Astrocyte (in vitro differentiated cells and primary cell): Measurements from ENCODE around the gene PTAFR. TPM values are rescaled to one million over a fixed set of nuclear protein-coding genes. Genes with fewer than 3 reads are reported as not detected.

Experiments used
- DNase-seq: peaks from one replicate; pipeline ENCODE4 v3.0.0-alpha.2; 2010; ENCODE audit warnings: low read depth
- FAIRE-seq: peaks from 2 replicates; lab custom pipeline; 2011; peaks lifted over from hg19 to GRCh38; lab: Jason Lieb, UNC
- H2AFZ ChIP-seq: 2 replicates; pipeline ENCODE4 v1.6.0; 2012; ENCODE audit warnings: low read depth, low read length, inconsistent platforms
- H3K27ac ChIP-seq: 2 replicates; pipeline ENCODE4 v1.5.1; 2011; ENCODE audit warnings: low read depth, low read length, inconsistent platforms
- H3K27me3 ChIP-seq: 2 replicates; pipeline ENCODE4 v1.6.0; 2011; ENCODE audit warnings: low read length, inconsistent platforms; ENCODE audit not compliant: insufficient read depth
- H3K36me3 ChIP-seq: 2 replicates; pipeline ENCODE4 v1.5.1; 2011; ENCODE audit warnings: low read length, inconsistent platforms; ENCODE audit not compliant: insufficient read depth
- H3K4me1 ChIP-seq: 2 replicates; pipeline ENCODE4 v1.5.1; 2011; ENCODE audit warnings: low read length, inconsistent platforms; ENCODE audit not compliant: insufficient read depth
- H3K4me2 ChIP-seq: 2 replicates; pipeline ENCODE4 v1.6.0; 2012; ENCODE audit warnings: low read length, inconsistent platforms
- H3K4me3 ChIP-seq: 2 replicates; pipeline ENCODE4 v1.5.1; 2011; ENCODE audit warnings: low read depth, mild to moderate bottlenecking, low read length, inconsistent platforms; ENCODE audit not compliant: insufficient read depth
- H3K79me2 ChIP-seq: 2 replicates; pipeline ENCODE4 v1.6.0; 2012; ENCODE audit warnings: mild to moderate bottlenecking, low read length, inconsistent platforms; ENCODE audit not compliant: insufficient read depth
- H3K9ac ChIP-seq: 2 replicates; pipeline ENCODE4 v1.6.0; 2012; ENCODE audit warnings: mild to moderate bottlenecking, low read length, inconsistent platforms
- H3K9me3 ChIP-seq: 2 replicates; pipeline ENCODE4 v1.5.1; 2012; ENCODE audit warnings: low read depth, mild to moderate bottlenecking, low read length, inconsistent platforms; ENCODE audit not compliant: insufficient read depth
- H4K20me1 ChIP-seq: 2 replicates; pipeline ENCODE4 v1.6.0; 2012; ENCODE audit warnings: low read length, inconsistent platforms; ENCODE audit not compliant: insufficient read depth
- H3K27ac Mint-ChIP-seq: one replicate; pipeline ENCODE4 v1.8.0; 2021; ENCODE audit warnings: mild to moderate bottlenecking, mixed read lengths; ENCODE audit not compliant: unreplicated experiment
- H3K27me3 Mint-ChIP-seq: one replicate; pipeline ENCODE4 v1.8.0; 2021; ENCODE audit warnings: low read depth, mixed read lengths; ENCODE audit not compliant: unreplicated experiment
- H3K36me3 Mint-ChIP-seq: one replicate; pipeline ENCODE4 v1.8.0; 2021; ENCODE audit warnings: low read depth, mixed read lengths; ENCODE audit not compliant: unreplicated experiment
- H3K4me1 Mint-ChIP-seq: one replicate; pipeline ENCODE4 v1.8.0; 2021; ENCODE audit warnings: low read depth, mixed read lengths; ENCODE audit not compliant: unreplicated experiment
- H3K4me3 Mint-ChIP-seq: one replicate; pipeline ENCODE4 v1.8.0; 2021; ENCODE audit warnings: mild to moderate bottlenecking, moderate library complexity, mixed read lengths; ENCODE audit not compliant: unreplicated experiment
- H3K9me3 Mint-ChIP-seq: one replicate; pipeline ENCODE4 v1.8.0; 2021; ENCODE audit warnings: mild to moderate bottlenecking, mixed read lengths; ENCODE audit not compliant: unreplicated experiment
- CTCF ChIP-seq: IDR thresholded peaks from 2 replicates; pipeline ENCODE4 v1.5.1; 2011; ENCODE audit warnings: low read depth, mild to moderate bottlenecking, inconsistent platforms, low read length, moderate library complexity; ENCODE audit not compliant: insufficient read depth
- EZH2 ChIP-seq: IDR thresholded peaks from 2 replicates; pipeline ENCODE4 v1.6.1; 2012; ENCODE audit warnings: mild to moderate bottlenecking, low read length, inconsistent platforms; ENCODE audit not compliant: insufficient read depth
- total RNA-seq: library from RNA; stranded (reverse); gene quantifications from 2 replicates; pipeline ENCODE4 v1.2.1, GENCODE V29; 2021

The PTAFR gene
- total RNA-seq, 1 donor from 2014 or later, result 0.32 TPM

GRCh38 chr1:28150125-28150780, 26.2 kb downstream of the PTAFR start:
- TF ChIP-seq CTCF (no peak), EZH2 (no peak)
- Mint-ChIP-seq H3K36me3 (peaks cover 2% of the 10 kb centered on the region), H3K4me3 (no peak overlapping the region), H3K4me1 (peaks cover 3% of the 10 kb centered on the region), H3K27ac (no peak overlapping the region), H3K27me3 (no peaks in the 10 kb centered on the region), H3K9me3 (peaks cover 6% of the 10 kb centered on the region)
- no peaks in the 10 kb centered on the region for H3K36me3 ChIP-seq
- no peaks in the 10 kb centered on the region for H4K20me1 ChIP-seq
- H3K4me3 ChIP-seq, result no peak overlapping the region
- no peak overlapping the region for H3K27ac ChIP-seq
- H3K27me3 ChIP-seq, result no peaks in the 10 kb centered on the region
- no peak overlapping the region for H2AFZ ChIP-seq
- DNase-seq, result no peak
- no peaks in the 10 kb centered on the region for H3K79me2 ChIP-seq
- no peak overlapping the region for H3K4me2 ChIP-seq
- no peak overlapping the region for H3K9ac ChIP-seq
- peaks cover 7% of the 10 kb centered on the region for H3K4me1 ChIP-seq
- FAIRE-seq, result no peak
- H3K9me3 ChIP-seq, result no peaks in the 10 kb centered on the region

- Histone ChIP-seq H3K27me3 (no peaks in the 10 kb centered on the region), H3K4me2 (no peak overlapping the region), H3K27ac (no peak overlapping the region), H3K79me2 (no peaks in the 10 kb centered on the region), H3K4me3 (no peak overlapping the region), H3K4me1 (peaks cover 7% of the 10 kb centered on the region), H3K9me3 (no peaks in the 10 kb centered on the region), H2AFZ (no peak overlapping the region), H4K20me1 (no peaks in the 10 kb centered on the region), H3K36me3 (no peaks in the 10 kb centered on the region), H3K9ac (no peak overlapping the region)
- Mint-ChIP-seq H3K9me3 (peaks cover 4% of the 10 kb centered on the region), H3K4me3 (no peak overlapping the region), H3K27ac (no peak overlapping the region), H3K27me3 (no peaks in the 10 kb centered on the region), H3K36me3 (peaks cover 4% of the 10 kb centered on the region), H3K4me1 (peaks cover 3% of the 10 kb centered on the region)
- no peak for DNase-seq
- FAIRE-seq, result no peak
- TF ChIP-seq CTCF, result no peak
- no peak for TF ChIP-seq EZH2
Measured at GRCh38 chr1:28148880-28149195, 27.7 kb downstream of the PTAFR start.

GRCh38 chr1:28147264-28148094, 29.0 kb downstream of the PTAFR start:
- Mint-ChIP-seq H3K4me1 (no peaks in the 10 kb centered on the region), H3K9me3 (peaks cover 4% of the 10 kb centered on the region), H3K27ac (no peak overlapping the region), H3K4me3 (no peak overlapping the region), H3K36me3 (peaks cover 4% of the 10 kb centered on the region), H3K27me3 (no peaks in the 10 kb centered on the region)
- no peak for FAIRE-seq
- Histone ChIP-seq H3K4me1 (no peaks in the 10 kb centered on the region), H4K20me1 (no peaks in the 10 kb centered on the region), H3K9ac (no peak overlapping the region), H3K27ac (no peak overlapping the region), H2AFZ (no peak overlapping the region), H3K36me3 (no peaks in the 10 kb centered on the region), H3K4me2 (no peak overlapping the region), H3K79me2 (no peaks in the 10 kb centered on the region), H3K4me3 (no peak overlapping the region), H3K27me3 (no peaks in the 10 kb centered on the region), H3K9me3 (no peaks in the 10 kb centered on the region)
- DNase-seq, result no peak
- no peak for TF ChIP-seq CTCF
